HL-60/S4 treated with retinoic acid at 250 ng/mL for 4 days and 3 days (cell line): ENCODE results near the gene SAMD4B.
"Not testable (repeated sequence)": the region's sequence is repeated elsewhere in the genome, so short reads cannot be mapped to it uniquely, and the experiment has no call there.

Experiments used
- in situ Hi-C: fragments of 300-500 bp; cut with MboI; formaldehyde crosslinking; loops from 2 replicates; pipeline ENCODE4 v1.7.0; 2022; ENCODE audit warnings: low sequenced_read_pairs

SAMD4B gene

DNA sequence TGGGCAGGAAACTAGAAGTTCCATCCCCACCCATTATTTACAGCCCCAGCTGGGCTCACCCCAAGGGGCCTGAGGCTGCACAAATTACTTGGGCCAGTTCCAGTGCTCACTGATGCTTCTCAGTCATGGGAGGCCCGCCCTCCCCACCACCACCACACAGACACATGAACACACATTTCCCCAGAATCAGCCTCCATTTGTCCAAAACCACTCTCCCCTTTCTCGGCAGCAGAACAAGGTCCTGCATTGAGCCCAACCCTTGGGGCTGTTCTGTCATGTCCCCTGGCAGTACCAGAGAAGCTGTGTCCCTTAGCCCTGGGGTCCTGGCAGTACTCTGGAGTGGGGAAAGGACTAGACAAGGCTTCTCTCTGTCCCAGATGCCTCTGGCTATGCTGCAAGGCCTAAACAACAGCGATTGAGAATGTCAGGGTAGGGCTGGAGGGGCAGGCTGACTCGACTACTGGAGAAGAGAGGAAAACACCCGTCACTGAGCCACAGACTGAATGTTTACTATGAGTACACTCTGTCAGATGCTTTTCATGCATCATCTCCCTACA, 21.8 kb downstream of the SAMD4B start:
- in situ Hi-C loops = no loop called here

DNA sequence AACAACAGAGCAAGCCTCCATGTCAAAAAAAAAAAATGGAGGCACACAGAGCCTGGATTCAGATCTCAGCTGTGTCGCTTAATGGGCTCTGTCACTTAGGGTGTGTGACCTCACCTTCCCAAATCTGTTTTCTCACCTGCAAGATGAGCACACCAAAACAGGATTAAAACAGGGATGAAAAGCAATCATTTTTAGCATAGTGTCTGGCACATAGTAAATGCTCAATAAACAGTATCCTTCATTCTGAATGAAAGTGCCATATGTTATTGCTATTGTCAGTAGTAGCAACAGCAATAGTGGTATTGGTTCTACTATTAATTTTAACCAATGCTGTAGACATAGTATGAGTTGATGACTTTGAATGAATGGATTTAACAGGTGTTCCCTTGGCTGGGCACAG, 23.3 kb downstream of the SAMD4B start:
- in situ Hi-C loops = no loop called here

DNA sequence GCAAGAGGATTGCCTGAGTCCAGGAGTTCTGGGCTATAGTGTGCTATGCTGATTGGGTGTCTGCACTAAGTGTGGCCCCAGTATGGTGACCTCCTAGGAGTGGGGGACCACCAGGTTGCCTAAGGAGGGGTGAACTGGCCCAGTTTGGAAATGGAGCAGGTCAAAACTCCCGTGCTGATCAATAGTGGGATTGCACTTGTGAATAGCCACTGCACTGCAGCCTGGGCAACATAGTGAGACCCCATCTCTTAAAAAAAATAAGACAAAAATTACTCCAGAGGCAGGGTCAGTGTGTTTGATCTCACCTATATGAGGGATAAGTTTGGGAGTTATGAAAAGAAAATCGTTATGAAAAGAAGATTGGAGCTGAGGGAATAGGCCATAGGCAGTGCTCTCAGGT, 27.0 kb downstream of the SAMD4B start:
- in situ Hi-C loops = no loop called here

DNA sequence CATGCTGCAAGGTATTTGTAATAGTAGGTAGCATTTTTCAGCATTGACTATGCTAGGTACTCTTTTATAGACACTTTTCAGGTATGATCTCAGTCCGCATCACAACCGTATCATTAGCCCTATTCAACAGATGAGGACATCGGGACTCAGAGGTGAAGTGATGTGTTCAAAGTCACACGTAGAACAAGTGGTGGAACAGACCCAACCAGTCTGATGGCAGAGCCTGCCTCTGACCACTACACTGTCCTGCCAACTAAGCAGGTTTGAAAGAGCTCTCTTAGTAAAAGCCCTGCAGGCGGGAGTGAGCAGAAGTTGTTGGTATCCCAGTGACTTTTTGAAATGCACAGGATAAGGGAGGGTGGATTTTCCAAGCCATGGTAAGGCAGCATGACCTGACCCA, 28.5 kb downstream of the SAMD4B start:
- in situ Hi-C loops = no loop called here

DNA sequence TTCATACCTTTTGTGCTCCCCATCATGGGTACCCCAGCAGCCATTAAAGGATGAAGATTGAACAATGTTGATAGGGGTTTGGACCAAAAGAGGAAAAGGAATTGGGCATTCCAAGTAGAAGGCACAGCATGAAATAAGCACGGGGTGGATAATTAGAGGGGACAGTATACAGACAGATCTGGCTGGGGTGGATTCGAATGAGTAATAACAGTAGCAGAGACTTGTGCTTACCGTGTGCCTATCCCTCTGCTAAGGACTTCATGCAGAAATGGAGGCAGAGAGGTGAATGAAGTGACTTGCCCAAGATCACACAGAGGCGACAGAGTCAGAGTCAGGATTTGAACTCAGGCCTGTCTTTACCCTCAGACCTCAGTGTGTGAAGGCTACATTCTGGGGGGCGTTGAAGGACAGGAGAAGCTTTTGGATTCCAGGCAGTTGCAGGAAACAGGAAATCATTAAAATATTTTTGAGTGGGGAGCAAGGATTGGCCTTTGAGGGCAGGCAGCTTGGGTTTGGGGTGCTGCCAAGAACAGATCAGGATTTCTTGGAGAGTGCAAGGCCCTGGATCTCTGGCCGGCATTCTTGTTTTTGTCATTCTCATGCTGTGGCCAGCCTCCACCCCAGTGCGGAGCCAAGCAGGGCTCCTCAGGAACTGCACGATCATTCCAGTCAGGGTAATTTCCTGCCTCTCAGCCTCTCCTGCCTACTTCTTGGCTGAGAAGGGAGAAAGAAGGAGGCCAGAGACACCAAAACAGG, 30.0 kb downstream of the SAMD4B start:
- in situ Hi-C loops = no loop called here

DNA sequence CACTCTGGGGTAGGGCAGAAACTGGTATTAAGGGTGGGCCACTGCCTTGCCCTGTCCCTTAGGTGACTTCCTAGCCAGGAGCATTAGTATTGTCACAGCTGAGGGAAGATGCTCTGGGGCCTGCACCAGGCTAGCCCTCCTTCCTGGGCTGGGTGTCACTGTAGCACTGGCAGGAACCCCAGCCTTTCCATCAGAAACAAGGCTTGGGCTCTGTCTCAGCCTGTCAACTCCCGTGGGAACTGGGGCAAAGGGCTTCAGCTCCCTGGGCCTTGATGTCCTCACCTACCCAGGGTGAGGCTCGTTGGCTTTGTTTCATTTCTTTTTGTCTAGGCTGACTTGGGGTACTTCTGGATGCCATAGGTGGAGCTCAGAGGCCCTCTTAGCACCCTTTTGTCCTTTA, 30.7 kb downstream of the SAMD4B start:
- in situ Hi-C loops = no loop called here

DNA sequence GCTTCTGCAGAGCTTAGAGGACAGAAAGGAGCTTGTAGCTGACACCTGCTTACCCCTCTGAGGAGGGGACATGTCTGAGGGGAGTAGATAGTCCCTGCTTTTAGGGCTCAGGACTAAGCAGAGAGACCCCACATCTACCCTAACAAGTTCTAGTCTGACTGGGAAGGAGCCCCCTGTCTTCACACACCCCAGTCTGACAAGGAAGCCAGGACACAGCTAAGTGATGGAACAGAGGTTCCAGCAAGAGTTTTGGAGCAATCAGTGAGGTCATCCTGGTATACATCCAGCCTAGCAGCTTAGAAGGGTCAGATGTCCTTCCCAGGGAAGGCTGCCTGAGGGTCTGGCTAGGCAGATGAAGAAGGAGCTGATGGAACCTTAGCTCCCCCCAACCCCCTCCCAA, 33.7 kb downstream of the SAMD4B start:
- in situ Hi-C loops = no loop called here

DNA sequence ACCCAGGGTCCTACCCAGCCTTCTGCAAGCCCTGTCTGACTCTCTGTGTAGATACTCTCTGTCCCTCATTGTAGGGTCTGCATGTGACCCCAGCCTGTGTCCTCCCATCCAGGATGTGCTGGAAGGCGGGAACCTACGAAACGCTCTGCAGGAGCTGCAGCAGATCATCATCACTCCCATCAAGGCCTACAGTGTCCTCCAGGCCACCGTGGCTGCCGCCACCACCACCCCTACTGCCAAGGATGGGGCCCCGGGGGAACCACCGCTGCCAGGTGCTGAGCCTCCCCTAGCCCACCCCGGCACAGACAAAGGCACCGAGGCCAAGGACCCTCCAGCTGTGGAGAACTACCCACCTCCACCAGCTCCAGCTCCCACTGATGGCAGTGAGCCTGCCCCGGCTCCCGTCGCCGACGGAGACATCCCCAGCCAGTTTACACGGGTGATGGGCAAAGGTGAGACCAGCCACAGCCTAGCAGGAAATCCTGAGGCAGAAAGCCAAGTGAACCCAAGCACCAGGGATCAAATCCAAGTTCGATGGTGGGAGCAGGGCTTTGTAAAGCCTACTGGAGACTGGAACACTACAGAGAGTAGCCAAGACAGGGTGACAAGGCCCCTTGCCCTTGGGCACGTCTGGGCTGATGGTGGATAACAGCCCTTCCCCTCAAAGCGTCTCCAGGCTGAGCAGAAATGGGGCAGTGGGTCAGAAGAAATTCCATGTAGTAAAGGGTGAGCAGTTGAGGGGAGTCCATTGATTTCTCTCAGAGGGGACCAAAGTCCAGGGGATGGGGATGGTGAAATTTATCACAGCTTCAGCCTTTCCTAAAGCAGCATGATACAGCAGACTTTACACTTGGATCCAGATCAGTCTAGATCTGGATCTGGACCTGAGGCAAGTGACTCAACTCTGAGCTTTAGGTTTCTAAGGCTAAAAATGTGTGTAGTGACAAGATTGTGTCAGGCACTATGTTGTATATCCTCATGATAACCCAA, 35.4 kb downstream of the SAMD4B start:
- in situ Hi-C loops = no loop called here

DNA sequence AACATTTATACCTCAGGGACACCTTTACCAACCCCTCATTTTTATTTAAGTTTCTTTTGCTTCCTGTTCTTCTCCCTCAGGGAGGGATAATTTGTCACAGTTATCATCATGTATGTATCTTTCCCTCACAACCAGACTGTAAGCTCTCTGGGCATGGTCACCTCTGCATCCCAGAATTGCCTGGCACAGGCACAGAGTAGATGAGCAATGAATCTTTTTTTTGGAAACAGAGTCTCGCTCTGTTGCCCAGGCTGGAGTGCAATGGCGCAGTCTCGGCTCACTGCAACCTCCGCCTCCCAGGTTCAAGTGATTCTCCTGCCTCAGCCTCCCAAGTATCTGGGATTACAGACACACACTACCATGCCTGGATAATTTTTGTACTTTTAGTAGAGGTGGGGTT, 37.1 kb downstream of the SAMD4B start:
- in situ Hi-C loops = not testable (repeated sequence)

DNA sequence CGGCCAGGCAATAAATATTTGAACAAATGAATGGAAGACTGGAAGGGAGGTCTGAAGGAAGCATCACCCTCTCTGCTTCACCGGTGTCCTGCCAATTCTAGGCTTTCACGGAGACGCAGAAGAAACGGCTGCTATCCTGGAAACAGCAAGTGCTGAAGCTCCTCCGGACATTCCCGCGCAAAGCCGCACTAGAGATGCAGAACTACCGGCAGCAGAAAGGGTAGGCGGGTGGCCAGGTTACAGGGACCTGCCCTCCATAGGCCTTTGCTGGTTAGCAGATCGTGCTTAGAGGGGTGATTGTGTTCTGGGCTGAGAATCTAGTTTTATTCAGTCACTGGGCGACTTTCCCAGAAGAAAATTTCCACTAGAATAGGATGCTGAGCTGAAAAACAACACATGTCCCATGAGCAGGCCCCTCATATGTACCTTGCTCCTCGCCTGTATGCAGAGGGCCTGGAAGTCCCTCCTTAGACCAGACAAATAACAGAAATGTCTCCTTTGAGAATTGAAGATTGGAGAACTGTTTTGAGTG, 37.7 kb downstream of the SAMD4B start:
- in situ Hi-C loops = no loop called here

DNA sequence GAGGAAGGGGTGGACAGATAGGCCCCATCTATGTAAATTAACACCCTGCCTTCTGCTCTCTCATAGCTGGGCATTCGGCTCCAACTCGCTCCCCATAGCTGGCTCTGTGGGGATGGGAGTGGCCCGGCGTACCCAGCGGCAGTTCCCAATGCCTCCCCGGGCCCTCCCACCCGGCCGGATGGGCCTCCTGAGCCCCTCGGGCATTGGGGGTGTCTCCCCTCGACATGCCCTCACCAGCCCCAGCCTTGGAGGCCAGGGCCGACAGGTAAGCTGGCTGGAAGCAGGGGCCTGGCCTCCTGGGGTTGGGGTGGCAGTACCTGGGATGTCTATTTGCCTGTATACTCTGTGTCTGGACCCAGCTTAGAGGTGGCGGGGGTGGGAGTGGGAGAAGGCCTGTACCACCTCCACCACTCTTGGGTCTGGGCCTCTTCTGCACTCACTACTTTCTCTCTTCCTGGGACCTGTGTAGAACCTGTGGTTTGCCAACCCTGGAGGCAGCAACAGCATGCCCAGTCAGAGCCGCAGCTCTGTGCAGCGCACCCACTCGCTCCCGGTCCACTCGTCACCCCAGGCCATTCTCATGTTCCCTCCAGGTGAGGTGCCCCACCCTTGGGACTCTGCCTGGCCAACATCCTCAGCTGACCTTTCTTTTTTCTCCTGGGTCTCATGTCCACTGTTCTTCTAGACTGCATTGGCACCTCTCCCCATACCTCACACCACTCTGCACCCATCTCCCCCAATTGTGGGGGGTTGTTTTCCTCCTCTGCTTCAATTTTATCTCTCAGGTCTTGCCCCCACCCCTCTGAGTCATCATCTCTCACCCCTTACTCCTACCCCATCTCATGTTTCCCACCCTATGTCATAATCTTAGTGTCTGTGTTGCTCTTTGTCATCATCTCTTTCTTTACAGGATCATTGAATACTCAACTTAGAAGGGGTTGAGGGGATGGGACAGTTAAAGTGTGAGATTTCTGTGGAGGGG, 38.6 kb downstream of the SAMD4B start:
- in situ Hi-C loops = no loop called here

DNA sequence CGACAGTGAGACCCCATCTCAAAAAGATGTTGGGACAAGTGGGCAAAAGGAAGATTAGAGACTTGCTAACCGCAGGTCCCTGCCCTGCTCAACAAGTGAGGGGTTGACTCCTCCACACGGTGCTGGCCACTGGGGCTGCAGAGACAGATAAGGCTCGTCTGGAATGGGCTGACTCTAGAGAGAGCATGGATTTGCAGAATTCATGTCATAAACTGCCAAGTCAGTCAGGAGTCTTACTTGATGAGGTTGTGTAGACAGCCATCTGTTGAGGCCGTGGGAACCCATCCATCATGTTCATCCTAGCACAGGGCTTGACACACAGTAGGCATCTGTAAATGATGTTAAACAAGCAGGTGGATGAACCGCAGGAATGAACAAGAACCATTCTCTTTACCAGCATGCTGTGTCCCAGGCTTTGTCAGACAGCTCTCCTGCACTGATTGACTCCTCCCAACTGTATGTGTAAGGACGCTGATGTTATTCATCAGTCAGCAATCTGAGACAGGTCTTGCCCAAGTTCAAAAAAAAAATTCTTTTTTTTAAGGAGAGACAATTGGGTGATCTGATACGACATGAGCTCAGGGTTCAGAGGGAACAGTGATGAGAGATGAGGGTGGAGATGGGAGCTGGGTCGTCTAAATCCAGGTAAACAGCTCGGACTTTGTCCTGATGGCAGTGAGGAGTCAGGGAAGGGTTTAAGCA, 39.8 kb downstream of the SAMD4B start:
- in situ Hi-C loops = no loop called here

DNA sequence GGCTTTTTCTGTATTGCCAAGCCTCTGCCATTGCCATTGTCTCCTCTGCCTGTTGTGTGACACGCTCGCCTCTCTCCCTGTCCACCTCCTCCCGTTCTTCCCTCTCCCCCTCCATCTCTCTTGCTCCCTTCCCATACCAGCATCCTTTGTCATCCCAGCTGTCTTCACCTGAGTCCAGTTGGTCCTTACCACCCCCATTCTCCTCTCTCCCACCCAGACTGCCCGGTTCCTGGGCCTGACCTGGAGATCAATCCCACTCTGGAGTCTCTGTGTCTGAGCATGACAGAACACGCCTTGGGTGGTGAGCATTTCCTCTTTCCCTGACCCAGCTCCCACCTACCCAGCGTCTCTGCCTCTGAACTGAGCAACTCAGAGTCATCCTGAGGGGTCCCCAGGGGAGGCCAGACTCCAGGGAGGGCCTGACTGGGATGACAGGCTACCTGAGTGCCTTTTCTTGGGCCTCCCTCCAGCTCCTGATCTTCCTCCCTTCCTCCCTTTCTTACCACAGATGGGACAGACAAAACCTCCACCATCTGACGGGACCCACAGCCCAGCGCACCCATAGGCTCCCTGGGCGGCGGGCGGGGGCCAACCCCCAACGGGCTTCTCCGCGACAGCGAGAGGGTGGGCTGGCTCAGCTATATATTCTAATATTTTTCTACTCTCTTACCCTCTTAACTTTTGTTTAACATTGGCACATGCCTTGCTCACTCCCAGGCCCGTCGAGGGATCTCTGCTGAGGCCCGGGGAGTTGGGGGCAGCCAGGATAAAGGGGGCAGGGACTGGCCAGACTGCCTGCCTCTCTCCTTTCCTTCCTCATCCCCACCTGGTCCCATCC, 41.0 kb downstream of the SAMD4B start:
- in situ Hi-C loops = no loop called here

DNA sequence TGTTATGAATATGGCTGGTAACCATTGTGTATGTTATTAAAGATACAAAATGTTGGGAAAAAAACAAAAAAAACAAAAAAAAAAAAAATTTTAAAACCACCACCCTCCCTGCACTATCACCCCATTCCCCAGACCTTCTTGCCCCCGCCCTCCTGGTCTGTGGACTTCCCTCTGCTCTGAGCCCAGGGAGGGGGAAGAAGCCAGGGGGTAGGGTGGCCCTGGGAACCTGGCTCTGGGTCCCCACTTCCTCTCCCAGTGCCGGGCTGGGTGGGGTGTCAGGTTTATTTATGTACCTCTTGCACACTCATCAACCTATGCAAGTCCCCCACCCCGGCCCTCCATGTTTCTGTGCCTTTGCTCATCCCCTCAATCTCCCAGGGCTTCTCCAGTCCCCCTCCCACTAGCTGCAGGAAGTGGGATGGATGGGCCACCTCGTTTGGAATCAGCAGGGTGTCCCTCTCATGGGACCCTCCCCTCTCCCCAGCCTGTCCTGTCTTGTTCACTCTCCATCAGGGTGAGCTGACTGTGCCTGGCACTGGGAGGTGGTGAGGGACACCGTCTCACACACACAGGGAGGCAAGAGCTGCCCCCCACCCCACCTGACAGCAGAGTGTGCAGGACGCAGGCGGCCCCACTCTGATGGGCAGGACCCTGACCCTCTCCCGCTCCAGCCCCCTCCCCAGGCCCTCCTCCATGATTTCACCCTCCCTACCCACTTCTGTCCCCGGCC, 42.8 kb downstream of the SAMD4B start:
- in situ Hi-C loops = no loop called here

DNA sequence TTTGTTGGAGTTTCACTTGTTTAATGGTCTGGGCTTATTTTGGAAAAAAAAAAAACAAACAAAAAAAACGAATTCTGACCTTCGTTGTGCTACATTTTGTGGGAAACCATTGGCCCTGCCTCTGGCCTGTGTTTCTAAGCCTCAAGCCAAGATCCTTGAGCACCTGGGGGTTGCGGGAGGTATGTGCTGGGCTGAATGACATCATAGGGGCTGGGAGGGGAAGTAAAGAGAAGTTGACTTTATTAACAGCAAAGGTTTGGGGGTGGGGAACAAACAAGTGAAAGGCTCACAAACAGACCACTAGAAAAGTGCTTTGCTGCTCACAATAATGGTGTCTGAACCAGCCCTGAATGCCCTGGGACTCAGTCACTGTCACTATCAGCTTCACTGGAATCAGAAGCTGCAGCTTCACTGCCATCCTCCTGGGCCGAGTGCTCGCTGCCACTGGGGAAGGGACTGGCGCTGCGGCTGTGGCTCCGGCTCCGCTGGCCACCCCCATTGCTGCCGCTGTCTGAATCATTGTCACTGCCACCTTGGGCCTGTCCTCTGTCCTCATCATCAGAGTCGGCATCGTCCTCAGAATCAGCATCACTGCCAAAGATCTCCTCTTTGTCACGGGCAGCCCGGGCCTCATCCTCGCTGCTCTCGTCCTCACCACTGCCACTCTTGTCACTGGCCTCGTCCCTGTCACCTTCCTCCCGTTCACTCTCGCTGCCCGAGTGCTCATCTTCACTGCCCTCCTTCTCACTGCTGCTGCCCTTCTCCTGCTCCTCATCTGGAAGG, 43.6 kb downstream of the SAMD4B start:
- in situ Hi-C loops = no loop called here

DNA sequence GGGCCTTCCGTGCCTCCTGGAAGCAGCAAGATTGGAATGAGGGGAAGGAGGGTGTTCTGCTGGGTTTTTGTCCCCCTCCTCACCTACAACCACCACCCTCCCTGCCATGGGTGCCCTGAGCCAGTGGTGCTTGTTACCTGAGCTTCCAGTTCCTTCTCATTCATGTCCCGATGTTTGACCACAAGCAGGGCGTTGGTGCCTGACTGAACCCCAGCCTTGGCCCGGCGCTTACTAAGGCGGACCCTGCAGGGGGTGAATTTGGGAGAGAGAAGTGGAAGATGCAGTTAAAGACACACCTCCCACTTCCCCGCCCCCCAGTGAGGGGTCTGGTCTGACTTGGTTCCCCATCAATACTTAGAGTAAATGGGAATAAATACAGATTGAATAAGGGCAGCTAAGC, 44.3 kb downstream of the SAMD4B start:
- in situ Hi-C loops = no loop called here

DNA sequence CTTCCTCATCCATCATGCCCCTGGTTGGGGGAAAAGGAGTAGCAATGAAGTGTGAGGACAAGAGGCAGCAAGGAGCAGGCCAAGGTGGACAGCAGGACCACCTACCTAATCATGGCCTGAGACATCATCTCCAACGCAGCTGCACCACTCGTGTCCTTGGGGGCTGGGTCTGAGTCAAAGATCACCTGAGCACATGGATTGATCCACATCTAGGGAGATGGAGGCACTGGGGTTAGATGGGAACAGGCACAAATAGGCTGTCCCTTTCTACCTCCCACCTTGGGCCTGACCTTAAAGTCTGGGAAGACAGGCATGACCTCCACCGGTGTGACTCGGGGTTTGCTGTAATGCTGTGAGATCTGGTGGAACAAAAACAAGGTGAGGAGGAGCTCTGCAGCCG, 46.4 kb downstream of the SAMD4B start:
- in situ Hi-C loops = no loop called here
